ENCODE measurements around the gene FOXP1.

The FOXP1 gene

DNA sequence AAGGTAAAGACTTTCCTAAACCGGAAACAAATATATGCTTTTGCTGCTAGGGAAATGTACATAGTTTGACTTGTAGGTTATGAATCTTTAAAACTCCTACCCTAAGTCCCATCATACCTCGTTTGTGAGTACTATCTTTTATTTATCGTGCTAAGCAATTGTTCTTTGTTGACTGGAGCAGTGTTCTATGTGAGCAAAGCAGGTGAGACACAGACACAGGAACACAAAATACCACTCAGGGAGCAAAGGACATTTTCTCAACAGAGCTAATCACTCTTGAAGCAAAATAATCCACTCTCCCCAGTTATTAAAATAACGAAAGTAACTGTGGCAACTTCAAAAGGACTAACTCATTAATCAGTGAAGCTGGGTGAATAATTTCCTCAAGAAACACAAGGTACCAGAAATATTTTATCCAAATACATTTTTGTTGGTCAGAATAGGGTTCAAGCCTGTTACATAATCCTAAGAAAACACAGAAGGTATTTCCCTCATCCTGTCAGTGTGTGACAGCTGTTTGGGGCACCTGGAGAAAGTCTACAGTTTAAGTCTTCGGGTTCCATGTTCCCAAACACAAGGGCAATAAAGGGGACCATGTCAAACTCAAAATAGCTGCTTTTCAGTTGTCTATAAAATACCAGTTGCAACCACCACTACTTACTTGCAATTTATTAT is 407.7 kb downstream of the FOXP1 start:
- no peak for DNase-seq
- TF ChIP-seq, protein P1, sequence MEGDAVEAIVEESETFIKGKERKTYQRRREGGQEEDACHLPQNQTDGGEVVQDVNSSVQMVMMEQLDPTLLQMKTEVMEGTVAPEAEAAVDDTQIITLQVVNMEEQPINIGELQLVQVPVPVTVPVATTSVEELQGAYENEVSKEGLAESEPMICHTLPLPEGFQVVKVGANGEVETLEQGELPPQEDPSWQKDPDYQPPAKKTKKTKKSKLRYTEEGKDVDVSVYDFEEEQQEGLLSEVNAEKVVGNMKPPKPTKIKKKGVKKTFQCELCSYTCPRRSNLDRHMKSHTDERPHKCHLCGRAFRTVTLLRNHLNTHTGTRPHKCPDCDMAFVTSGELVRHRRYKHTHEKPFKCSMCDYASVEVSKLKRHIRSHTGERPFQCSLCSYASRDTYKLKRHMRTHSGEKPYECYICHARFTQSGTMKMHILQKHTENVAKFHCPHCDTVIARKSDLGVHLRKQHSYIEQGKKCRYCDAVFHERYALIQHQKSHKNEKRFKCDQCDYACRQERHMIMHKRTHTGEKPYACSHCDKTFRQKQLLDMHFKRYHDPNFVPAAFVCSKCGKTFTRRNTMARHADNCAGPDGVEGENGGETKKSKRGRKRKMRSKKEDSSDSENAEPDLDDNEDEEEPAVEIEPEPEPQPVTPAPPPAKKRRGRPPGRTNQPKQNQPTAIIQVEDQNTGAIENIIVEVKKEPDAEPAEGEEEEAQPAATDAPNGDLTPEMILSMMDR (IDR thresholded peaks at IDR 0.05; ENCODE audit: low read depth, low read length) = no peak
- Histone ChIP-seq H3K4me3 (ENCODE audit: low read depth, low read length) (no peak overlapping the region), H3K27ac (no peak overlapping the region), H3K9me3 (ENCODE audit: severe bottlenecking) (no peaks in the 10 kb centered on the region), H3K36me3 (no peaks in the 10 kb centered on the region), H3K27me3 (ENCODE audit: insufficient read depth, low read depth, severe bottlenecking) (no peaks in the 10 kb centered on the region)

DNA sequence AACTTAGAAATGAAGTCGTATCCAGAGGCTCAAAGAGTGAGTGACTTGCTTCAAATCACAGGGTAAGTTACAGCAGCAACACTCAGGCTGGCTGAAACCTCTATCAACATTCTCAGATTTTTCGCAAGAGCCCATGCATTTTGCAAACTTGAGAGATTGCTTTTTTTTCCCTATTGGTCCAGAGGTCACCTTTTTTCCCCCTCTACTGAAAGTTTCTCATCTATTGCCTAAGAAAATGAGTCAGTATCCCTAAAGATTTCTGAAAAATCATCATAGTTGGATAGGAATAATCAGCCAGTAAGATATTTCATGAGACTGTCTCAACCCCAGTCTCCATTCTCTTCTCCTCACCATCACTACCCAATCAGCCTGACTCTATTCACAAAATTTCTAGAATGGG is 410.6 kb downstream of the FOXP1 start:
- no peak for DNase-seq
- TF ChIP-seq, protein P1 (IDR thresholded peaks at IDR 0.05; ENCODE audit: low read depth, low read length) = no peak

DNA sequence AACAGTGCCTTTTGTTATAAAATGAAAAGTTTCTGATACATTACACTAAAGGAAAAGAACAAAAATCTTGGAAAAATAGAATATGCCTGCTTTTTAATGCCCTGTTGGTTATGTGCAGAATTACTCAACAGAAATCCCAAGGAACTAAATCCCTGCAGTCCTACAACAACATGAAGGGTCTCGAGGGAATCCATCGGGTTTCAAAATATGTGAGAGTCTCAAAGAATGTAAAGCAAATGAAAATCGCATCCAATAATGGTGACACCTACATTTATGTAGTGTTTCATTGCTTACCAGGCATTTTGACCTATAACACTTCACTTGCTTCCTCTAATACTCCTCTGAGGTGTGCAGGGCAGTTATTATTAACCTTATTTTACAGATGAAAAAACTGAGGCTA is 411.3 kb downstream of the FOXP1 start:
- Histone ChIP-seq H3K27ac (no peak overlapping the region), H3K27me3 (ENCODE audit: insufficient read depth, low read depth, severe bottlenecking) (no peaks in the 10 kb centered on the region), H3K36me3 (no peaks in the 10 kb centered on the region), H3K9me3 (ENCODE audit: severe bottlenecking) (no peaks in the 10 kb centered on the region), H3K4me3 (ENCODE audit: low read depth, low read length) (no peak overlapping the region)
- DNase-seq = no peak
- TF ChIP-seq, protein P1 (IDR thresholded peaks at IDR 0.05; ENCODE audit: low read depth, low read length) = no peak

More for the DNA sequence above, 410.6 kb downstream of the FOXP1 start:
- no peak overlapping the region for H3K27ac ChIP-seq
- H3K27me3 ChIP-seq (ENCODE audit: insufficient read depth, low read depth, severe bottlenecking) = no peaks in the 10 kb centered on the region
- H3K4me3 ChIP-seq (ENCODE audit: low read depth, low read length) = no peak overlapping the region
- H3K36me3 ChIP-seq = no peaks in the 10 kb centered on the region
- no peaks in the 10 kb centered on the region for H3K9me3 ChIP-seq (ENCODE audit: severe bottlenecking)

DNA sequence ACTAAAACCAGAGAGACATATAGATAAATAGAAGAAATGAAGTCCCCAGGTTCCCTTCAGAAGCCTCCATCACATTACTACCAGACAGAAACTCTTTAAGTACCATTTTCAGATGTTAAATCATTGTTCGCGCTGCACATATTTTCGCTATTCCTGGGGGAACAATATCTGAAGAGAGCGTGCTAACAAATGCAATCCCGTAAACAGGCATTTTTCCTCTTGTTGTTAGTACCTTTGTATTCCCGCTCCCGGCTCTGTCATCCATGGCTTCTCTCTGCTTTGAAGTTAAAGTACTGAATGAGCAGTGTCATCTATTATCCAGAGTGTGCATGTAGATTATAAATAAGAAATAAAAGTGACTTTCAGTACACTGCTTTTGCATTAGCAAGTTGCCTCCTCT is 412.3 kb downstream of the FOXP1 start:
- Histone ChIP-seq H3K27ac (no peak overlapping the region), H3K9me3 (ENCODE audit: severe bottlenecking) (no peaks in the 10 kb centered on the region), H3K4me3 (ENCODE audit: low read depth, low read length) (no peak overlapping the region), H3K36me3 (no peaks in the 10 kb centered on the region), H3K27me3 (ENCODE audit: insufficient read depth, low read depth, severe bottlenecking) (no peaks in the 10 kb centered on the region)
- TF ChIP-seq, protein P1 (IDR thresholded peaks at IDR 0.05; ENCODE audit: low read depth, low read length) = no peak
- no peak for DNase-seq

DNA sequence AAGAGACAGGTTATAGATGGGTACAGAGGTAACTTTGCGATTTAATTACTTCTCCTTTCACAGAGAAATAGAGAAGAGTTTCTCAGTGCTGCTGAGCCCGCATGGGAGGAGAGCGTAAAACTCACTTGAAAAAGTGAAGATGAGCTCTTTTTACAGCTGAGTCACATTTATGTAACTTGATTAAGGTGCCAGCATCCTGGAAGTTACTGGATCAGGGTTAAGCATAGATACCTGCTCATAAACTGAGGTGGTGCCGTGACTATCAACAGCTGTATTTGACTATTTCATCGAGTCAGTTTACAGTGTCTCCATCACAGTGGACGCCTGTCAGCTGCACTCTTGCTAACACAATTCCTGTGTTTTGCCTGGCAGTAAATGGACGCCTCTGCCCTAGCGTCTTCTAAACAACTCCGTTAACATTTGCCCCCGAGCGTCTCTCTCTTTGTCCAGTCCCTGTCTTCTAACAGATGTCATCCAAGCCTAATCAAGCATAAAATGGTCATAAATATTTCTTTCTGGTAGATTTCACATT is 414.6 kb downstream of the FOXP1 start:
- Histone ChIP-seq H3K36me3 (no peaks in the 10 kb centered on the region), H3K27ac (no peak overlapping the region), H3K9me3 (ENCODE audit: severe bottlenecking) (no peaks in the 10 kb centered on the region), H3K27me3 (ENCODE audit: insufficient read depth, low read depth, severe bottlenecking) (no peaks in the 10 kb centered on the region), H3K4me3 (ENCODE audit: low read depth, low read length) (no peak overlapping the region)
- TF ChIP-seq, protein P1 (IDR thresholded peaks at IDR 0.05; ENCODE audit: low read depth, low read length) = no peak
- DNase-seq = no peak

Measured in WERI-Rb-1 (cell line).